SIG-M5 (cell line): Measurements from ENCODE around the gene SPDYE6.
A peak's percentile ranks its signal among the peaks of the same experiment; 100 is the strongest.
"Not testable (repeated sequence)": the region's sequence is repeated elsewhere in the genome, so short reads cannot be mapped to it uniquely, and the experiment has no call there.

ENCODE experiments used
- DNase-seq: peaks from one replicate; lab custom pipeline; 2025; lab: John Stamatoyannopoulos, UW

Gene SPDYE6

GRCh38 chr7:102317231-102318059, 38.8 kb downstream of the SPDYE6 start:
- DNase-seq: no peak

DNA sequence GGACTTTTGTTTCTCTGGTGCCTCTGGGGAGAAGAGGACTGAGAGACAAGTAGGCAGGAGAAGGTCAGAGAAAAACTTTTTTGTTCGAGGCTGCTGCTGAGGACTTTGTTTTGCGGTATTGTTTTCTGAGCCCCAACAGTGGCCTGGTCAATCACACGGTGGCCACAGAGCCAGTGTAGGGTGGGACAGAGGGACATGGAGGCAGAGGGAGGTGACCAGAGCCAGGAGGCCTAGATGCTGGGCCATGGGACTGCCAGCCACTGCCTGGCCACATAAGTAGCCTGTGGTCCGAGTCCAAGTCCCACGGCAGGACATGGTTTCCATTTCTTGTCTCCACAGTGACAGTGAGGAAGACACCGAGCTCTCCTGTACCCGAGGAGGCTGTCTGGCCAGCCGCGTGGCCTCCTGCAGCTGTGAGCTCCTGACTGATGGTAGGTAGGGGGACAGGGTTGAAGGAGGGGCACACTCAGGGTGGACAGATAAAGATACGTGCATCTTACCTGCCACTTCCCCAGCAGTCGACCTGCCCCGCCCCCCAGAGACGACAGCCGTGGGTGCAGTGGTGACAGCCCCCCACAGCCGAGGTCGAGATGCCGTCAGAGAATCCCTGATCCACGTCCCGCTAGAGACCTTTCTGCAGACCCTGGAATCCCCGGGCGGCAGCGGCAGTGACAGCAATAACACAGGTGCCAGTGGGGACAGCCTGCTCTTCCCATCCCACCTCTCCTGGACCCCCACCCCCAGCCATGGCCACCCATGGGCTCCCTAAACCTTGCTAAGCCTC, 42.1 kb downstream of the SPDYE6 start:
- no peak for DNase-seq

DNA sequence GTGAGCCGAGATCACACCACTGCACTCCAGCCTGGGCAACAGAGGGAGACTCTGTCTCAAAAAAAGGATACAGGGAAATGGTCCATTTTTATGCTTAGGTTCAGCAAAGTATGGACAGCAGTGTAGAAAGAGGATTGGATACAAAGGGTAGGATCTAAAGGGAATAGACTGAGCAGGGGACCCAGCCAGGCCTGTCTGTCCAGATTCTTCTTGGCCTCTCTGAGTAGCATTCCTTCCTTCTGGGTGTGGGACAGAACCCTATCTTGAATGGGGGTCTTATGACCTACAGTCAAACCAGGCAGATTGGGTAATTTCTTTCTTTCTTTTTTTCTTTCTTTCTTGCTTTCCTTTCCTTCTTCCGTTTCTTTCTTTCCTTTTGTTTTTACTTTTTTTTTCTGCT, 43.9 kb downstream of the SPDYE6 start:
- DNase-seq: no peak

GRCh38 chr7:102310414-102310815, 45.8 kb downstream of the SPDYE6 start:
- DNase-seq: no peak

GRCh38 chr7:102306916-102307677, 49.1 kb downstream of the SPDYE6 start:
- peak; percentile 1 for DNase-seq

GRCh38 chr7:102305414-102306268, 50.6 kb downstream of the SPDYE6 start:
- DNase-seq: no peak

DNA sequence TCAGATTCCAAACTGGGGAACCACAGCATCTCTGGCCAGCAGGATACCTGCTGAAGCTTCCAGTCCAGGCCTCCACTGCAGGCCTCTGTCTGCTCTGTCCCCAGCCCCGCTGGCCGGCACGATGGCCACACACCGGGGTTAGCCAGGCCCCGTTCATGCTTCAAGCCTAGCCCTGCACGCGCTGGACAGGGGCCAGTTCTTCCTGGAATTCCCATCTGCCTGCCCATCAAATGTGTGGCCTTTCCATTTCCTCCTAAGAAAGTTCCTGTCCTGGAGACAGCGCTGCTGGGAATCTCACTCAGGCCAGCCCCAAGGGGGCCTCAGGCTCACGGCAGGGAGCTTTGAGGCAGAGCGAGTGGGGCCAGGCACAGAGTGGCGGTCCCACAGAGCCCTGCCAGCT, 51.6 kb downstream of the SPDYE6 start:
- no peak for DNase-seq

DNA sequence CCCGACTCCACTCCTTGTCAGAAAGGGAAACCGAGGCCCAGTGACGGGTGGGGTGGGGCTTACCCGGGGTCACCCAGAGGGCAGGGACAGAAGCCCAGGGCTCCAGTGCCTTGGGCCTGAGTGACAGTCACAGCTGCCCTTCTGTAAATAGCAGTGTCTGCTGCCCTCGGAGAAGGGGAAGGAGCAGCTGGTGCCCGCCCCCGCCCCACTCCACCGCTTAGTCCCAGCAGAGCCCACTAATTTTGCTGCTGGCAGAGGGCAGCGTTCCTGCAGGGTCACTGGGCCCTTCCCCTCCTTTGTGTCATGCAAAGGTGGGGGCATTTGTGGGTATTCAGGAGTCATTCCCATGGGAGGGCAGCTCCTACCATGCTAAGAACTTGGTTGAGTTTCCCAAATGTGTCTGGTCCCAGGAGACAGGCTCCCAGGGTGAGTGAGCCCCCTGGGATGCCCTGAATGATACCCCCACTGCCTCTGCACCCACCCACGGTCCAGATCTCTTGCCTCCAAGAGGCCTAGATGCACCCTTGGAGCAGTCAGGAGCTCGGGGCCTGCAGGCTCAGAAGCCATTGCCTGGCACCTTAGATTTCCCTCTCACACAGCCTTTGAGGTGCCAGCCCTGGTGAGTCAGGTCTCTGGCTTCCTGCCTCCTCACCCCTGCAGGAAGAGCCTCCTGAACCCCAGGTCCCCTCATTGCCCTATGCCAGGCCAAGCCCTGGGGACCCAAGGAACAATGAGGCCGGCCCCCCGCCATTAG, 52.4 kb downstream of the SPDYE6 start:
- DNase-seq: no peak

DNA sequence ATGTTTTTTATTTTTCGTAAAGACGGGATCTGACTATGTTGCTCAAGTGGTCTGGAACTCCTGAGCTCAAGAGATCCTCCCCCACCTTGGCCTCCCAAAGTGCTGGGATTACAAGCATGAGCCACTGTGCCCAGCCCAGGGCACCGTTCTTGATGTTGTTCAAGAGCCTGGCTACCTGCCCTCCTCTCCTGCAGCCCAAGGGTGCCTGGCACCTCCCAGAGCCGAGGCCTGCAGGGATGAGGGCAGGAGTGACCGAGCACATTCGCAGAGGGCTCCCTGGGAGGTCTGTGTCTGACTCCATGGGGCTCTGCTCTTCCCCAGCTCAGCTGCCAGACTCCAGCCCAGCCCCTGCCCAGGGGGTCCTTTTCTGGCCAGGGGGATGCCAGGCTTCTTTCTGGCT, 54.2 kb downstream of the SPDYE6 start:
- DNase-seq: no peak

DNA sequence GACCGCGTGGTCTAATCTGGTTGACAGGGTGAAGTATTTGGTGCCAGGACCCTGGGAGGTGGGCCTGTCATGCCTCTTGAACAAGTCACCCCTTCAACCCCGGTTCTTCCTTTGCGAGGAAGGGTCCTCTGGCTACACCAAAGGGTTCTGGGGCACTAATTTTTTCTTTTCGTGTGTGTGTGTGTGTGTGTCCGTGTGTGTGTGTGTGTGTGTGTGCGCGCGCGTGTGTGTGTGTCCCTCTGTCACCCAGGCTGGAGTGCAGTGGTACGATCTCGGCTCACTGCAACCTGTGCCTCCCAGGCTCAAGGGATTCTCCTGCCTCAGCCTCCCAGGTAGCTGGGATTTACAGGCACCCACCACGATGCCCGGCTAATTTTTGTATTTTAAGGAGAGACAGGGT, 54.9 kb downstream of the SPDYE6 start:
- DNase-seq: not testable (repeated sequence)

DNA sequence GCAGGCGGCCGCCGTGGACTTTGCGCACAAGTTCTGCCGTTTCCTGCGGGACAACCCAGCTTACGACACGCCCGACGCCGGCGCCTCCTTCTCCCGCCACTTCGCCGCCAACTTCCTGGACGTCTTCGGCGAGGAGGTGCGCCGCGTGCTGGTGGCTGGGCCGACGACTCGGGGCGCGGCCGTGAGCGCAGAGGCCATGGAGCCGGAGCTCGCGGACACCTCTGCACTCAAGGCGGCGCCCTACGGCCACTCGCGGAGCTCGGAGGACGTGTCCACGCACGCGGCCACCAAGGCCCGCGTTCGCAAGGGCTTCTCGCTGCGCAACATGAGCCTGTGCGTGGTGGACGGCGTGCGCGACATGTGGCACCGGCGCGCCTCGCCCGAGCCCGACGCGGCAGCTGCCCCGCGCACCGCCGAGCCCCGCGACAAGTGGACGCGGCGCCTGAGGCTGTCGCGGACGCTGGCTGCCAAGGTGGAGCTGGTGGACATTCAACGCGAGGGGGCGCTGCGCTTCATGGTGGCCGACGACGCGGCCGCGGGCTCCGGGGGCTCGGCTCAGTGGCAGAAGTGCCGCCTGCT, 55.5 kb downstream of the SPDYE6 start:
- no peak for DNase-seq

GRCh38 chr7:102297487-102298218, 58.6 kb downstream of the SPDYE6 start:
- no peak for DNase-seq

DNA sequence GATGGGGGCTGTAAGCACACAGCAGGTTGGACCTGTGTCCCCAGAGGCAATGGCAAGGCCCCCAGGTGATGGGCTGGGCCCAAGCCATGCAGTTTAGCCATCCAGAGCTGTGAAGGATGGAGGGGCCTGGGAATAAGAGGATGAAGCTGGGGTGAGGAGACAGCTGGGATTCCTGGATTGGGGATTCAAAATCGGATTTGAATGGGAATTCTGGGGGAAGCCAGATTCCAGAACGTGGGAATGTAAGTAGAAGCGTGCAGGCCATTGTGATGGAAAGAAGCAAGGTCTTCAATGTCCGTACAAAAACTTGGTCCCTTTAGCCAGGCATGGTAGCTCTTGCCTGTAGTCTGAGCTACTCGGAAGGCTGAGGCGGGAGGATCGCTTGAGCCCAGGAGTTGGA, 59.7 kb downstream of the SPDYE6 start:
- no peak for DNase-seq

- DNase-seq: no peak
Measured at GRCh38 chr7:102296179-102296438, 60.1 kb downstream of the SPDYE6 start.
